ENCODE data around the gene BCL7A. TPM values are rescaled to one million over a fixed set of nuclear protein-coding genes. Genes with fewer than 3 reads are reported as not detected.
"Not testable (repeated sequence)": the region's sequence is repeated elsewhere in the genome, so short reads cannot be mapped to it uniquely, and the experiment has no call there.

Gene BCL7A
- total and polyA plus RNA-seq, 11 donors: 4.0 to 22.1 (median 14.3) TPM

DNA sequence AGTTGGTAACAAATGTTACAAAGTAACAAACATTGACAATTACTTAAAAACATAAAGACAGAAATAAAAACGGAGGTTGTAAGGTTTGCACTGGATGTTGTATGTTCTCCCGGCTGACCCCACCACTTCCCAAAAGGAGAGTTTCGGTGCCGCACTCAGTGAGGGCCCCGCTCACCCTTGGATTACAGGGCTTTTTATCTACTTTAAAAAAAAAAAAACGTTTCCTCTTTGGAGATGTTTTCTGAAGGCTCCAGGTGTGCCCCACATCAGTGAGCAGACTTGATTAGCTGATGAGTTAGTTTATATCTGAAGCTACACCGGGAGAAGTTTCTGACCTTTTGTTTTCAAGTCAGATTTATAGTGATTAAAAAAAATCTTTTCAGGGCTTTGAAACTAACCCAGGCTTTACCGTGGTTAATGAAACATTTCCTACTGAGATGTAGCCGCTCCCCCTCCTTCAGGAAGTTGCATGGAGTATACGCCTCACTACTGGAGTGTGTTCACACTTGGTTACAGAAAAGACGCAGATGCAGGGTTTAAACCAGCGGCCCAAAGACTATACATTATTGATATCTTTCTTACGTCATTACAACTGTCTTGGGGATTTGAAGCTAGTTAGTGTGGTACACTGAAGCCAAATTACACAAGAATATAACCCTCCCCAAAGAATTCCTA lies 38.0 kb upstream of the BCL7A start:
- Histone ChIP-seq H3K36me3 (no peaks in the 10 kb centered on the region), H3K27me3 (no peaks in the 10 kb centered on the region), H3K9me3 (no peaks in the 10 kb centered on the region), H3K27ac (no peak overlapping the region), H3K4me1 (peaks cover 0 to 4% (median 0%) of the 10 kb centered on the region in 12 donors), H3K4me3 (no peak overlapping the region)
- TF ChIP-seq, protein P1, sequence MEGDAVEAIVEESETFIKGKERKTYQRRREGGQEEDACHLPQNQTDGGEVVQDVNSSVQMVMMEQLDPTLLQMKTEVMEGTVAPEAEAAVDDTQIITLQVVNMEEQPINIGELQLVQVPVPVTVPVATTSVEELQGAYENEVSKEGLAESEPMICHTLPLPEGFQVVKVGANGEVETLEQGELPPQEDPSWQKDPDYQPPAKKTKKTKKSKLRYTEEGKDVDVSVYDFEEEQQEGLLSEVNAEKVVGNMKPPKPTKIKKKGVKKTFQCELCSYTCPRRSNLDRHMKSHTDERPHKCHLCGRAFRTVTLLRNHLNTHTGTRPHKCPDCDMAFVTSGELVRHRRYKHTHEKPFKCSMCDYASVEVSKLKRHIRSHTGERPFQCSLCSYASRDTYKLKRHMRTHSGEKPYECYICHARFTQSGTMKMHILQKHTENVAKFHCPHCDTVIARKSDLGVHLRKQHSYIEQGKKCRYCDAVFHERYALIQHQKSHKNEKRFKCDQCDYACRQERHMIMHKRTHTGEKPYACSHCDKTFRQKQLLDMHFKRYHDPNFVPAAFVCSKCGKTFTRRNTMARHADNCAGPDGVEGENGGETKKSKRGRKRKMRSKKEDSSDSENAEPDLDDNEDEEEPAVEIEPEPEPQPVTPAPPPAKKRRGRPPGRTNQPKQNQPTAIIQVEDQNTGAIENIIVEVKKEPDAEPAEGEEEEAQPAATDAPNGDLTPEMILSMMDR (IDR thresholded peaks at IDR 0.05): no peak
- no peak for TF ChIP-seq POLR2A (IDR thresholded peaks at IDR 0.05)
- ATAC-seq (no peak), DNase-seq (peak in 1 of 5 donors; percentile 4)
- intact Hi-C loops (cut with DNase I): no loop called here
- WGBS, 4 donors: 51 to 58% (median 54%) methylated on average over 13 of the region's 13 CpGs

DNA sequence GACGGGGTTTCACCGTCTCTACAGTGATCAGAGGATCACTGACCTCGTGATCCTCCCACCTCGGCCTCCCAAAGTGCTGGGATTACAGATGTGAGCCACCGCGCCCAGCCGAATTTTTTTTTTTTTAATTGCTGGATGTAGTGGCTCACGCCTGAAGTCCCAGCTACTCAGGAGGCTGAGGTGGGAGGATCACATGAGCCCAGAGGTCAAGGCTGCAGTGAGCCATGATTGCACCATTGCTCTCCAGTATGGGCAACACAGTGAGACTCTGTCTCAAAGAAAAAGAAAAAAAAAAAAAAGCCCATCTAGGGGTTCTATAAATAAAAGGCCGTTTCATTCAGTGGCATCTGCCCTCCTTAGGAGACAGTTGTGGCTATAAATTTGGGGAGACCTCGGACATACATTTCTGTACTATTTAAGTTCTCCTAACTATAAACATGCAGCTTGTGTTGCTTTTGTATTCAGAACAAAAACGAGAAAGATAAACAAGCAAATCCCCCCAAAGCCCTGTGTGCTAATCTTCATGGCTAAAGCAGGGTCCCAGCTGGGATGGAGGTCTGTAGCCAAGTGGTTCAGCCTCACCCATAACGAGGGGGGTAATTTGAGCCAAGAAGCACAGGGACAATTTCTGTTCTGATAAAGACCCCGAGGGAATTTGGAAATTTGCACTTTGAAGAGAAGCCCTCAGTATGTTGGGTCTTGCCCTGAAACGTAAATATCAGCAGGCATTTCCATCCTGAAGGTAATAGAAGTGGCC lies 35.0 kb upstream of the BCL7A start:
- intact Hi-C loops (cut with DNase I): no loop called here
- no peaks in the 10 kb centered on the region for H3K9me3 ChIP-seq
- no peak overlapping the region for H3K4me3 ChIP-seq
- 85 to 91% (median 88%) methylated on average over 14 of the region's 14 CpGs for WGBS, 4 donors
- no peaks in the 10 kb centered on the region for H3K27me3 ChIP-seq
- no peaks in the 10 kb centered on the region for H3K36me3 ChIP-seq
- H3K27ac ChIP-seq: no peak overlapping the region
- no peaks in the 10 kb centered on the region for H3K4me1 ChIP-seq
- no peak for DNase-seq
- no peak for TF ChIP-seq POLR2A (IDR thresholded peaks at IDR 0.05)
- TF ChIP-seq, protein P1 (IDR thresholded peaks at IDR 0.05): no peak
- no peak for ATAC-seq

DNA sequence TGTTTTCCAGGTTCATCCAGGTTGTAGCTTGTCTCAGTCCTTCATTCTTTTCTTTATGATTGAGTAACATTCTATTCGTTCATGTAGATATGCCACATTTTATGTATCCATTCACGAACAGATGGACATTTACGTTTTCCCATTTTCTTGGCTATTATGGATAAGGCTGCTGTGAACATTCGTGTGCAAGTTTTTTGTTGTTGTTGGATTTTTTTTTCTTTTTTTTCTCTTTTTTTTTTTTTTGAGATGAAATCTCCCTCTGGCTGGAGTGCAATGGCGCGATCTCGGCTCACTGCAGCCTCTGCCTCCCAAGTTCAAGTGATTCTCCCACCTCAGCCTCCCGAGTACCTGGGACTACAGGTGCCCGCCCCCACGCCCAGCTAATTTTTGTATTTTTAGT lies 33.2 kb upstream of the BCL7A start:
- intact Hi-C loops (cut with DNase I); H3K4me3 ChIP-seq; ATAC-seq: not testable (repeated sequence)

DNA sequence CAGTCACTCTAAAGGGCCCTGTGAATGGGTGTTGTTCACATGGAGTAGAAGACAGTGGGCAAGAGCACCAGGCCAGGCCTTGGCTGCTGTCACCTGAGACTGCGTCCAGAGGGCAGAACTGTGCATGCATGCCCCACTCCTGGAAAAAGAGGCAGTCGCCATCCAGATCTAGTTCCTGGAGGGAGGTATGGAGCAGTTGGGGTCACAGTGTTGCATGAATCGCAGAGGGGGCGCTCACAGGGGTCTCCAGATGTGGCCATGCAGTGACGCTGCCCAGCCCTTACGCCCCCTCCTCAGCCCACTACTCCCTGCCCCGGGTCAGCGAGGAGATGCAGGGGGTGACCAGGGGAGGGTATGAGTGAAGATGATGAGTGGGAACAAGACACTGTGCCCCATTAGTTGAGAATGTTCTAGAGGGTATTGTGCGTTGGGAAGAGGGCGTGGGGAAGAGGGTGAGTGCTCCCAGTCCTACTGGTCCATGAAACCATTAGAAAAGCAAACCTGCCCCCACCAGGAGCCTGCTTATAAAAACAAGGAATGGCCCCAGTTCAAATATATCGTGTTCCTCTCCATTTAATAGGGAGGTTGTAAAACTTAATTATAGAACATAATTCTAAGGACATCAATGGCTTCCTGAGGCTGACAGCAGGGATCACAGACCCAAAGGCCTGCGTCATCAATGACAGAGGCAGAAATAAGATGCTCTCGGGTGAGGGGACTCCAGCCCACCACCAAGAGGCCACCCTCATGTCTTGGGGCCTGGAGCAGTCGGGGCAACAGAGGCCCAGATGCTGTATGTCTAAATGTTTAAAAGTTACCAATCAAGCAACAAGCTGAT lies 32.2 kb upstream of the BCL7A start:
- Histone ChIP-seq H3K36me3 (no peaks in the 10 kb centered on the region), H3K27ac (no peak overlapping the region), H3K9me3 (no peaks in the 10 kb centered on the region), H3K4me3 (no peak overlapping the region), H3K4me1 (peaks cover 0 to 8% (median 0%) of the 10 kb centered on the region in 12 donors), H3K27me3 (no peaks in the 10 kb centered on the region)
- peak in 1 of 5 donors; percentile 10 for DNase-seq
- 90 to 93% (median 91%) methylated on average over 14 of the region's 14 CpGs for WGBS, 4 donors
- intact Hi-C loops (cut with DNase I): no loop called here
- peak in 1 of 4 donors; percentile 21 for ATAC-seq
- TF ChIP-seq POLR2A (IDR thresholded peaks at IDR 0.05): no peak
- TF ChIP-seq, protein P1 (IDR thresholded peaks at IDR 0.05): no peak

More for the DNA sequence above, 33.2 kb upstream of the BCL7A start:
- WGBS, 4 donors: 90 to 96% (median 93%) methylated on average over 10 of the region's 10 CpGs
- H3K27me3 ChIP-seq, H3K27ac ChIP-seq, H3K36me3 ChIP-seq, H3K4me1 ChIP-seq, DNase-seq, H3K9me3 ChIP-seq: not testable (repeated sequence)

Measured in heart left ventricle (tissue), 16 donors.